ENCODE results near the gene RPL18.

The RPL18 gene

DNA sequence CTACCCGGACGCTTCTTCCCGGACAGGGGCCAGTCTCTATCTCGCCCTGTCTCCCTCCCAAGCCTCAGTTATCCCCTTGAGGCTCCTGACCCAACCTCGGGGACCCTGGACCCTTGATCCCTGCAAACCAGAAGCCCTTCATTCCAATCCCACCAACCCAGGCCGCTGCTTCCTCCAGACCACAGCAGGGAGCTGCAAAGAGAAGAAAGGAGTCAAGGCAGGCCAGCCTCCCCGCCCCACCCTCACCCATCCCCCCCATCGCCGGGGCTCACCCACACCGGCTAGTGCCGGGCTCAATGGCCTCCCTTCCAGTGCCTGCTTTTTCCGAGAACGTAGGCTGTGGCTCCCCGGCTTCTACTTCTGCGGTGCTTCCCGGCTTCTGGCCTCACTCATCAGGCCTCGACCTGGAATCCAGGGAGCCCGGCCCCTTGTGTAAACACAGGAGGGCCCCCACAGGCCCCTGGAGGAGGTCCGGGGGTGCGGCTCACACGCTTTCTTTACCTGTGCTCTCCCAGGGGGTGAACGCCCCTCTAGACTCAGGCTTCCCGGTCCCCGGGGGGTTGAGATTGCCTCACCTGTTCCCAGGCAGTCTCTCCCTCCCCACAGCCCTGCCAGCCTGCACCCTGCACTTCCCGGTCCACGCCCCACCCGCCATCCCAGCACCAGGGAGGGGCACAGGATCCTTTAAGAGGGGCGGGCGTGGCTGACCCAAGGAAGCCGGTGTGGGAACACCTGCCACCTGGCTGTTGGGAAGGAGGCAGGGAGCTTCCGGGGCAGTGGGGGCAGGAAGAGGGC is 4.3 kb downstream of the RPL18 start, which contains the start of gene FAM83E:
TSS of gene FAM83E (minus strand) at position 641 of the 795 bp plus-strand sequence. CDS start 1,704 bp downstream, outside the sequence.
- DNase-seq (ENCODE audit: extremely low read depth, insufficient read length), result no peak
- H3K36me3 ChIP-seq (ENCODE audit: control insufficient read depth, insufficient read depth, low read length), result peaks cover 35% of the 10 kb centered on the region

DNA sequence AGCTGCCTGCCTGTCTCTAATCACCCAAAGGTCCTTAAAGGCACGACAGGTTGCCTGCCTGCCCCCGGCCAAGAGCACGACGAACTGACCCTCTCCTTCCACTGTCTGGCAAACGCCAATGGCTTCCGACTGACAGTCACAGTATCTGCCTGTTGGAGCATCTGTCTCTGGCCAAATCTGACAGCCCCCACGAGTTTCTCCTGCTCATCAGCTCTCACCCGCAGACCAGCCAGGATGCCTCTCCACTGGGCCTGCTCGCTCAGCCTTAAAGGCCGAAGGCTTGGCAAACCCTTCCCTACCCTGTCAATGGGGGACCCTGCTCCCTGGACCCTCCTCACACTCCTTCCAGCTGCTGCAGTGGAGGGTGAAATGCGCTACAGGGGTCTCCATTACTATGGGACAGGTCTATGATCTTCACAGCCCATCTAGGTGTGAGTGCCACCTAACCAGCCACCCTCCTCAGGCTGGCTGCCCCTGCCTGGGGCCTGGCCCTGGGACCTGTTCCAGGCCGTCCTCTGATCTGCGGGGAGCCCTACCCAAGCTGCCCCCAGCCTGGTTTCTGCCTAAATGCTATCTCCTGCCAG is 5.0 kb downstream of the RPL18 start:
- H3K27me3 ChIP-seq (replicated peaks; ENCODE audit: control insufficient read depth, insufficient read depth, low read length), result no peaks in the 10 kb centered on the region
- no peak for TF ChIP-seq CTCF (IDR thresholded peaks at IDR 0.05; ENCODE audit: insufficient read depth, low read length, poor library complexity, severe bottlenecking)
- DNase-seq (ENCODE audit: extremely low read depth, insufficient read length), result no peak
- peaks cover 35% of the 10 kb centered on the region for H3K36me3 ChIP-seq (ENCODE audit: control insufficient read depth, insufficient read depth, low read length)
- no peak overlapping the region for H3K4me3 ChIP-seq (replicated peaks; ENCODE audit: low read depth, low read length)

More for the DNA sequence above, 4.3 kb downstream of the RPL18 start, which contains the start of gene FAM83E:
- no peak for TF ChIP-seq CTCF (IDR thresholded peaks at IDR 0.05; ENCODE audit: insufficient read depth, low read length, poor library complexity, severe bottlenecking)
- Histone ChIP-seq H3K27me3 (replicated peaks; ENCODE audit: control insufficient read depth, insufficient read depth, low read length) (no peaks in the 10 kb centered on the region), H3K4me3 (replicated peaks; ENCODE audit: low read depth, low read length) (no peak within 1 kb of the TSS)

DNA sequence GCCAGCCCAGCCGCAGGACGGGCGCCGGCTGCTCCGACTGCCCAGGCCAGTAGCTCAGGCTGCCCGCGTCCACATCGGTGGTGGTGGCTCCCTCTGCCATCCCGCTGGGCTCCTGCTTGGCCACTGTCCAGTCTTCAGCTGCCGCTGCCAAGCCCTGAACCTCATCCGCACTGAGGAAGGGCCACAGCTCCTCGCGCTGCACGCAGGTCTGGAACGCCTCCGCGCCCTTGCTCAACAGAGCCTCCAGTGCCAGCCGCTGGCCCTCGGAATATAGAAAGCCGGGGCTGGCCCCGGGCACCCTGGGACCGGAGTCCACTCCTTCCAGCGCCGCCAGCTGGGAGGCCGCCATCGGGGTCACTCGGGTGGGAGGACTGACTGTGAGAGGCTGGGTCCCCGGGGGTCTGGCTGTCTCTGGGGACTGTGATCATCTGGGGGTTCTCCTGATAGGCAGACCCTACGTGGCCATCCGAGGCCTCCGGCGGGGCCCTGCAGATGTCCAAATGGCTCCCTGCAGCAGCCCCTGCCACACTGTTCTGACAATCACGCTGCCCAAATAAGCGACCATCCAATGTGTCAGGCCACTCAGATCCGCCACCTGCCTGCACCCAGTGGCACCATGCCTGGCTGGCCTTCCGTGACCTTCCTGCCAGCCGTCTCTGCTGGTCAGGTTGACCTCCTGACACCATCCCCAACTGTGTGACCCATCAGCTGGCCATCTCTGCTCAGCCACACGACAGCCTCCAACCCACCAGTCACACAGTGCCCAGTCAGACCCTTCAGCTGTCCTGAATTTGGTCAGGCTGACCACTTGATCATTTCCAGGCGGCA is 5.7 kb downstream of the RPL18 start:
- no peak overlapping the region for H3K4me3 ChIP-seq (replicated peaks; ENCODE audit: low read depth, low read length)
- peaks cover 35% of the 10 kb centered on the region for H3K36me3 ChIP-seq (ENCODE audit: control insufficient read depth, insufficient read depth, low read length)
- no peaks in the 10 kb centered on the region for H3K27me3 ChIP-seq (replicated peaks; ENCODE audit: control insufficient read depth, insufficient read depth, low read length)
- TF ChIP-seq CTCF (IDR thresholded peaks at IDR 0.05; ENCODE audit: insufficient read depth, low read length, poor library complexity, severe bottlenecking), result no peak
- no peak for DNase-seq (ENCODE audit: extremely low read depth, insufficient read length)

DNA sequence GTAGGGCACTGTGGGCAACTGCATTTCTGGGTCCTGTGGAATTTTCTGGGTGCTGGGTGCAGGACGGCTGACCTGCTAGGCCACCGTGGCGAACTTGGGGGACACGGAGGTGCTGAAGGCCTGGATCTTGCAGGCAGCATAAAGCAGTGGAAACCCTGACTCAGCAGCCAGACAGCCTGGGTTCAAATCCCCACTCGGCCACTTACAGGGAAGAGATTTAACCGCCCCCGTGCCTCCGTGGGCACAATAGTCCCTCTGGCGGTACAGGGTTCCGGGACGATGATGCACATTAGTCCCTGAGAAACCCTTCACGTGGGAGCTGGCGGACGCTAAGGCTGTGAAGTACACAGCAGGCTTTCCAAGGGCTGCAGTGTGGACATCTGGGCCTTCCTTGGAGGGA is 7.1 kb downstream of the RPL18 start:
- no peak for TF ChIP-seq CTCF (IDR thresholded peaks at IDR 0.05; ENCODE audit: insufficient read depth, low read length, poor library complexity, severe bottlenecking)
- DNase-seq (ENCODE audit: extremely low read depth, insufficient read length), result no peak
- Histone ChIP-seq H3K36me3 (ENCODE audit: control insufficient read depth, insufficient read depth, low read length) (peaks cover 26% of the 10 kb centered on the region), H3K4me3 (replicated peaks; ENCODE audit: low read depth, low read length) (no peak overlapping the region), H3K27me3 (replicated peaks; ENCODE audit: control insufficient read depth, insufficient read depth, low read length) (no peaks in the 10 kb centered on the region)

DNA sequence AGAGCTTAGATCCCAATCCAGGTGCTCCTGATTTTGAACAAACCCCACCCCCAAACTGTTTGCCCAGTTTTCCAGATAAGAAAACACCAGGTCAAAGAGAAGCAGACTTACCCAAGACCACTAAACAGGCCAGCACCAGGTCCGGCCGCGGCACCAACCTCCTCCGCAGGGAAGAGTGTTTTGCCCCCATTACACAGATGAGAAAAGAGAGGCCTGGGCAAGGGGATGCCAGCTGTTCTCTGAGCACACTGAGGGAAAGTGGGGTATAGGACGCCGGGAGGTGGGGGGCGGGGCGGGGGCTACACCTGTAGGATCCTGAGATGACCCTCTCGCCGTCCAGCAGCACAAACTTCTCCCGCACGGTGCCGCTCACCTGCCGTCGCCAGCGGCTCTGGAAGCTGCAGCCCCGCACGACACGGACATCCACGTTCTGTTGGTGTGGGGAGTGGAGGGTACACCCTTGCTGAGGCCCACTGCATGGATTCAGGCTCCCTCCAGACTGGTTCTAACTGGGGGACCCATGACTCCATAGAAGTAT is 9.3 kb downstream of the RPL18 start:
- H3K4me3 ChIP-seq (replicated peaks; ENCODE audit: low read depth, low read length), result no peak overlapping the region
- DNase-seq (ENCODE audit: extremely low read depth, insufficient read length), result no peak
- H3K27me3 ChIP-seq (replicated peaks; ENCODE audit: control insufficient read depth, insufficient read depth, low read length), result no peaks in the 10 kb centered on the region
- H3K36me3 ChIP-seq (ENCODE audit: control insufficient read depth, insufficient read depth, low read length), result peaks cover 4% of the 10 kb centered on the region
- TF ChIP-seq CTCF (IDR thresholded peaks at IDR 0.05; ENCODE audit: insufficient read depth, low read length, poor library complexity, severe bottlenecking), result no peak
